RWPE1 (cell line): ENCODE measurements around the gene SLC27A1.

Experiments
- CTCF ChIA-PET: fragments of 350-600 bp; sonication (Branson Sonifier 250); formaldehyde crosslinking; extraction: SDS; loops from one replicate; lab custom pipeline; 2021; lab: Yijun Ruan, JAX
- POLR2A ChIA-PET: fragments of 400-600 bp; formaldehyde crosslinking; extraction: SDS; loops from one replicate; lab custom pipeline; 2020; ENCODE audit warnings: antibody characterized with exemption; ENCODE audit not compliant: low non-redundant PET; lab: Yijun Ruan, JAX
- DNase-seq: peaks from one replicate; pipeline ENCODE4 v3.0.0; 2012; ENCODE audit warnings: low spot score
- H3K27ac ChIP-seq: fragments of 450-650 bp; 2 replicates; pipeline ENCODE4 v1.5.1; 2017
- TF ChIP-seq, protein P1 (sequence below): fragments of 450-650 bp; conservative IDR thresholded peaks from 2 replicates; pipeline ENCODE4 v1.5.1; 2017; ENCODE audit warnings: low read depth, mild to moderate bottlenecking

SLC27A1 gene

DNA sequence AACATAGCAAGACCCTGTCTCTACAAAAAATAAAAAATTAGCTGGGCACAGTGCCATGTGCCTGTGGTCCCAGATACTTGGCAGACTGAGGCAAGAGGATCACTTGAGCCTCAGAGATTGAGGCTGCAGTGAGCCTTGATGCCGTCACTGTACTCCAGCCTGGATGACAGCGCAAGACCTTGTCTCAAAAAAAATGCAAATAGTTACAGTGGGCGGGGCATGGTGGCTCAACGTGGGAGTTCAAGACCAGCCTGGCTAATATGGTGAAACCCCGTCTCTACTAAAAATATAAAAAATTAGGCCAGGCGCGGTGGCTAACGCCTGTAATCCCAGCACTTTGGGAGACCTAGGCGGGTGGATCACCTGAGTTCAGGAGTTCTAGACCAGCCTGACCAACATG is 49.6 kb downstream of the SLC27A1 start:
- DNase-seq: no peak
- POLR2A ChIA-PET: interaction anchor here (0.6 kb wide), 1 partner anchor 8 kb away, joined by 5 read pairs; the partner anchor contains the start of gene PGLS
- H3K27ac ChIP-seq: peak overlapping the region; percentile 11; the same call in 1 of the 2 replicates
- TF ChIP-seq, protein P1, sequence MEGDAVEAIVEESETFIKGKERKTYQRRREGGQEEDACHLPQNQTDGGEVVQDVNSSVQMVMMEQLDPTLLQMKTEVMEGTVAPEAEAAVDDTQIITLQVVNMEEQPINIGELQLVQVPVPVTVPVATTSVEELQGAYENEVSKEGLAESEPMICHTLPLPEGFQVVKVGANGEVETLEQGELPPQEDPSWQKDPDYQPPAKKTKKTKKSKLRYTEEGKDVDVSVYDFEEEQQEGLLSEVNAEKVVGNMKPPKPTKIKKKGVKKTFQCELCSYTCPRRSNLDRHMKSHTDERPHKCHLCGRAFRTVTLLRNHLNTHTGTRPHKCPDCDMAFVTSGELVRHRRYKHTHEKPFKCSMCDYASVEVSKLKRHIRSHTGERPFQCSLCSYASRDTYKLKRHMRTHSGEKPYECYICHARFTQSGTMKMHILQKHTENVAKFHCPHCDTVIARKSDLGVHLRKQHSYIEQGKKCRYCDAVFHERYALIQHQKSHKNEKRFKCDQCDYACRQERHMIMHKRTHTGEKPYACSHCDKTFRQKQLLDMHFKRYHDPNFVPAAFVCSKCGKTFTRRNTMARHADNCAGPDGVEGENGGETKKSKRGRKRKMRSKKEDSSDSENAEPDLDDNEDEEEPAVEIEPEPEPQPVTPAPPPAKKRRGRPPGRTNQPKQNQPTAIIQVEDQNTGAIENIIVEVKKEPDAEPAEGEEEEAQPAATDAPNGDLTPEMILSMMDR: no peak
- CTCF ChIA-PET: interaction anchor here (0.6 kb wide), 1 partner anchor 24 kb away, joined by 3 read pairs; no protein-coding TSS in a partner anchor

DNA sequence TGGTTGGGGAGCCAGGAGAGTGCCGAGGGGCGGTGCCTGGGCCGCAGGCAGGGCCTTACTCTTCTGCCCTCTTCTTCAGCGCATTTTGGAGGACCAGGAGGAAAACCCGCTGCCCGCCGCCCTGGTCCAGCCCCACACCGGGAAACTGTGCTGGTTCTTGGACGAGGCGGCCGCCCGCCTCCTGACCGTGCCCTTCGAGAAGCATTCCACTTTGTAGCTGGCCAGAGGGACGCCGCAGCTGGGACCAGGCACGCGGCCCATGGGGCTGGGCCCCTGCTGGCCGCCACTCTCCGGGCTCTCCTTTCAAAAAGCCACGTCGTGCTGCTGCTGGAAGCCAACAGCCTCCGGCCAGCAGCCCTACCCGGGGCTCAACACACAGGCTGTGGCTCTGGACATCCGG is 50.5 kb downstream of the SLC27A1 start:
- ChIA-PET POLR2A (interaction anchor here (0.5 to 0.6 kb wide), 2 partner anchors 10 to 198 kb away, joined by 3 read pairs; no protein-coding TSS in a partner anchor), CTCF (no interaction called here)
- TF ChIP-seq, protein P1: no peak
- H3K27ac ChIP-seq: peak overlapping the region; percentile 3; the same call in 1 of the 2 replicates
- DNase-seq: no peak

DNA sequence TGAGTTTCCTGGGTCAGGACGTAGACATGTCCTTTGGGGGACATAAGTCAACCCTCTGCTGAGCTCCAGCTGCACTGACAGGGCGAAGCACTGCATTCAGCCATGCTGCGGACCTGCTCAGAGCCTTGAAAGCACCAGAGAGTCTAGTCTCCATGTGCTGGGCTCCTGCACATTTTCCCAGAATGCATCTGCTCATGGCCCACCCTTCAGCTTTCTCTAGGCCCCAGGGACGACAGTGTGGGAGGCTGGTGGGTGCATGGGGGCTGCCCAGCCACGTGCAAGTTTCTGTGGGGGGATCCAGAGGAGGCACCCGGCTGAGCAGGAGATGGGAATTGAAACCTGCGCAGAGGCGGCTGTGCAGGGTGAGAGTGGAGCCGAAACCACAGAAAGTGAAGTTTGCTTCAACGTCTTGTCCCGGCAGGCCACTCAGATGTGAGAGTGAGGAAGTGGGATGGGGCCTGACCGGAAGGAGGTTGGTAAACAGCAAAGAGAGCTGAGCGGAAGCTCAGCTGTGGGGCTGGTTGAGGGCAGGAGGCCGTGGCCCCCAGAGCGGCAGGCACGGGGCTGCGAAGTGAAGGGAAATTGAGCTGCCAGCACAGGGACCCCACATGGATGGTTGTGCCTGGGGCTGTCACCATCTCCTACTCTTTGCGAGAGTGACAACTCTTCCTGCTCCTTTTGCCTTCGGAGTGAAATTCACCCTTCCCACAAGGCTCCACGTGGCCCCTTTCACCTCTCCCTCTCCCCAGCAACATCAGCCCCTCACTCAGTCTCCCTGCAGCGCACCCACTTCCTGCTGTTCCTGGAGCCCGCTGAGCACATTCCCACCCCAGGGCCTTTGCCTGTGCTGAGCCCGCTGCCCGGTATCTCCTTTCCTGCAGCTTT is 52.9 kb downstream of the SLC27A1 start:
- ChIA-PET CTCF (interaction anchor here (0.6 kb wide), 1 partner anchor 9 kb away, joined by 5 read pairs; no protein-coding TSS in a partner anchor), POLR2A (interaction anchor here (1.2 kb wide), 1 partner anchor 13 kb away, joined by 3 read pairs; no protein-coding TSS in a partner anchor)
- no peak for DNase-seq
- peak overlapping the region; percentile 6; the same call in 1 of the 2 replicates for H3K27ac ChIP-seq
- TF ChIP-seq, protein P1: no peak

DNA sequence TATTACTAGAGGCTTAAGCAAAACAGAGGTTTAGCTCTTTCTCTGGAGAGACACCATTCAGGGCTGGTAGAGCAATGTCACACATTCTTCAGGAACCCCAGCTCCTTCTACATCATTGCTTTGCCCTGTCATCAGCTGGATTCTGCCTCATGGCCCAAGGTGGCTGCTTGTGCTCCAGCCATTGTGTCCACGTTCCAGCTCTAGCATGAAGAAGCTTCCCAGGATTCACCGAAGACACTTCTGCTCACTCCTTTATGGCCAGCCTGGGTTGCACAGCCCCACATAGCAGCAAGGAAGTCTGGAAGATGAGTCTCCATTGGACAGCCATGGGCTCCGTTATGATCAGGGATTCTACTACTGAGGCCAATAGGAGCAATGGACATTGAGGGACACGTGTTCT is 54.3 kb downstream of the SLC27A1 start:
- TF ChIP-seq, protein P1: no peak
- H3K27ac ChIP-seq: no peak overlapping the region
- POLR2A ChIA-PET: no interaction called here
- CTCF ChIA-PET: no interaction called here
- DNase-seq: no peak

DNA sequence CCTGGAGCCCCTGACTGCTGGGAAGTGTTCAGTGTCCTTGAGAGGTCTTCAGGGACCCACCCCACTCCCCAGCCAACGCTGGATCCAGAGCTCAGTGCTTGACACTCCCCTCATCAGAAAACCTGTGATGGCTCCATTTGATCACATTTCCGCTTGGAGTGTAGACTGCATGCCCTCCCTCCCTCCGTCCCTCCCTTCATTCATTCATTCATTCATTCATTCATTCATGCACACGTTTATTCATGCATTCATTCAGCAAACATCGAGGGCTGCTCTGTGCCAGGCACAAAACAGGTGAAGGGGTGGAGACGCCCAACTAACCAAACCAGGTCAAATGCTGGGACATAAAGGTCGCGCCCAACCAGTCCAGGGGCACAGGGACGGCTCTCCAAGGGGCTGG is 54.8 kb downstream of the SLC27A1 start:
- ChIA-PET CTCF (interaction anchor here (0.7 kb wide), 1 partner anchor 194 kb away, joined by 3 read pairs; no protein-coding TSS in a partner anchor), POLR2A (no interaction called here)
- DNase-seq: no peak
- TF ChIP-seq, protein P1: no peak
- no peak overlapping the region for H3K27ac ChIP-seq

DNA sequence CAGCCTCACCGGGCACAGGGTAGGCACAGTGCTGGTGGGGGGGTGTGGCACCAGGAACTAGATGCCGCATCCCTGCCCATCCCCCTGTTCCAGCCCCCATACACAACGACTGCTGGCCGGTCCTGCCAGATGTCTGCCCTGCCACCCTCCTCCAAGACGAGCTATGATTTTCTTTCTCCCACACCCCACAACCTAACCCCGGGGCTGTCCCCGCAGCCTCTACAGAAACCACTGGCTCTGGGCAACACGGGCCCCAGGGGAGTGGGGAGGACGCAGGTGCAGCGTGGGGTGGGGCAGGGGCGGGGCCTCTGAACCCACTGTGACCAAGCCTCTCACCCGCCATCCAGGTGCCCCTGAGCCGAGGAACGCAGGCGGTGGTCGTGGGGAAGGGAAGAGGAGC is 56.6 kb downstream of the SLC27A1 start:
- DNase-seq: no peak
- TF ChIP-seq, protein P1: no peak
- ChIA-PET POLR2A (no interaction called here), CTCF (no interaction called here)
- H3K27ac ChIP-seq: no peak overlapping the region
